HepG2 (cell line): ENCODE measurements around the gene GRAMD1B.

Experiments used
- PHF8 ChIP-seq: sonication (generic); formaldehyde crosslinking; IDR thresholded peaks from 2 replicates; pipeline ENCODE4 v1.5.0; 2020; ENCODE audit warnings: missing genetic modification reagents
- USF2 ChIP-seq, 2 experiments: sonication (generic) in 1 of 2; formaldehyde crosslinking in 1 of 2; IDR thresholded peaks; 2 replicates each; pipeline versions ENCODE4 v1.5.1 to v1.6.1; 2011 to 2020; ENCODE audit warnings: borderline replicate concordance in 1 of 2, low read depth in 1 of 2, low read length in 1 of 2, mild to moderate bottlenecking in 1 of 2, missing genetic modification reagents in 1 of 2, moderate library complexity in 1 of 2
- ZNF335 ChIP-seq: sonication (generic); formaldehyde crosslinking; IDR thresholded peaks from 2 replicates; pipeline ENCODE4 v1.4.0; 2020; ENCODE audit warnings: missing genetic modification reagents
- ZSCAN22 ChIP-seq: sonication (generic); formaldehyde crosslinking; IDR thresholded peaks from 2 replicates; pipeline ENCODE4 v1.4.0; 2020; ENCODE audit warnings: mild to moderate bottlenecking, missing genetic modification reagents

DNA sequence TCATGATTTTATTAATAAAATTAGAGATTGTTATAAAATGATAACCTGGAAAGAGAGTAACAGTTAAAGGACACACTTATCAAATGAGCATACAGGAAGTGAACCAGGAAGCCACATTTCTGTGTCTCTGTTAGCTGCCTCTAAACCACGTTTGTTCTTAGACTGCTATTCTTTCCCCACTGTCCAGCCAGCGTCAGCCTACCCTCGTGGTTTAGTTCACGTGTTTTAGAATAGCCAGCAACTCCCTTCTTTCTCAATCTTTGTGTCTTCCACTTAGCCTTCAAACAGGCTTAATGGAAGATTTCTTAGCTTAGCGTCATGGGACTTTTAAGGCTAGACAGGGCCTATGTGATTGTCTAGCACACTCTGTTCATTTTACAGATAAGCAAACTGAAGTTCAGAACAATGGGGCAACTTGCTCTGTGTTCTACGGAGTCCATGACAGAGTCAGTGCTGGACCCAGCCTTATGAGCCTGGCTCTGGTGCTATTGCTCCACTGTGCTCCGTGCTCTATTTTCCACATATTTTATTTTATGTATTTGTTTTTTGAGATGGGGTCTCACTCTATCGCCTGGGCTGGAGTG lies 27.2 kb downstream of the GRAMD1B start:
- TF ChIP-seq PHF8 (no peak), ZSCAN22 (CRISPR knock-in tag) (no peak), ZNF335 (CRISPR knock-in tag) (no peak), USF2 (IDR thresholded peaks at IDR 0.05; ENCODE audit: low read depth, low read length) (no peak), USF2 (CRISPR knock-in tag; IDR thresholded peaks at IDR 0.05; ENCODE audit: borderline replicate concordance) (no peak)
